Measurements from ENCODE around the gene ABCC9. TPM values are rescaled to one million over a fixed set of nuclear protein-coding genes. Genes with fewer than 3 reads are reported as not detected.
A peak's percentile ranks its signal among the peaks of the same experiment; 100 is the strongest.

ABCC9 gene
- total and polyA plus RNA-seq, 12 donors = 2.1 to 35.0 (median 18.5) TPM

- DNase-seq = no peak
- 73 to 84% (median 81%) methylated on average over 2 of the region's 2 CpGs for WGBS, 4 donors
- Histone ChIP-seq H3K27me3 (no peaks in the 10 kb centered on the region), H3K4me1 (replicated peaks in 1 of 2) (no peaks in the 10 kb centered on the region), H3K27ac (no peak overlapping the region), H3K4me3 (no peak overlapping the region), H3K36me3 (replicated peaks in 1 of 2) (no peaks in the 10 kb centered on the region), H3K9me3 (replicated peaks in 1 of 3) (no peaks in the 10 kb centered on the region)
- no peak for TF ChIP-seq POLR2A (IDR thresholded peaks at IDR 0.05)
- no peak for TF ChIP-seq CTCF (IDR thresholded peaks at IDR 0.05)
- intact Hi-C loops (cut with DNase I) = no loop called here
Measured at GRCh38 chr12:21837847-21838246, 103.4 kb downstream of the ABCC9 start.

GRCh38 chr12:21831791-21832344 is 109.4 kb downstream of the ABCC9 start:
- Histone ChIP-seq H3K4me3 (no peak overlapping the region), H3K36me3 (replicated peaks in 1 of 2) (no peaks in the 10 kb centered on the region), H3K4me1 (replicated peaks in 1 of 2) (peaks cover 0 to 7% of the 10 kb centered on the region in 2 donors), H3K27ac (peak overlapping the region in 2 of 5 donors; percentile 56 to 61), H3K27me3 (no peaks in the 10 kb centered on the region), H3K9me3 (replicated peaks in 1 of 3) (no peaks in the 10 kb centered on the region)
- 57 to 67% (median 63%) methylated on average over 4 of the region's 4 CpGs for WGBS, 4 donors
- DNase-seq = peak in 4 of 7 donors; percentile 7 to 57 (median 24)
- intact Hi-C loops (cut with DNase I) = no loop called here
- TF ChIP-seq POLR2A (IDR thresholded peaks at IDR 0.05) (no peak), CTCF (IDR thresholded peaks at IDR 0.05) (no peak)

GRCh38 chr12:21828779-21829178 is 112.4 kb downstream of the ABCC9 start:
- DNase-seq = peak in 2 of 7 donors; percentile 10 to 56
- Histone ChIP-seq H3K27me3 (no peaks in the 10 kb centered on the region), H3K4me1 (replicated peaks in 1 of 2) (peaks cover 0 to 10% of the 10 kb centered on the region in 2 donors), H3K27ac (peak overlapping the region in 1 of 5 donors; percentile 62), H3K9me3 (replicated peaks in 1 of 3) (no peaks in the 10 kb centered on the region), H3K4me3 (no peak overlapping the region), H3K36me3 (replicated peaks in 1 of 2) (no peaks in the 10 kb centered on the region)
- 64 to 72% (median 70%) methylated on average over 8 of the region's 8 CpGs for WGBS, 4 donors
- intact Hi-C loops (cut with DNase I) = no loop called here
- TF ChIP-seq CTCF (IDR thresholded peaks at IDR 0.05) (no peak), POLR2A (IDR thresholded peaks at IDR 0.05) (no peak)

- Histone ChIP-seq H3K27me3 (no peaks in the 10 kb centered on the region), H3K27ac (peak overlapping the region in 1 of 5 donors; percentile 62), H3K9me3 (replicated peaks in 1 of 3) (no peaks in the 10 kb centered on the region), H3K4me3 (no peak overlapping the region), H3K4me1 (replicated peaks in 1 of 2) (peaks cover 0 to 10% of the 10 kb centered on the region in 2 donors), H3K36me3 (replicated peaks in 1 of 2) (no peaks in the 10 kb centered on the region)
- TF ChIP-seq CTCF (IDR thresholded peaks at IDR 0.05) (no peak), POLR2A (IDR thresholded peaks at IDR 0.05) (no peak)
- 80 to 92% (median 87%) methylated on average over 4 of the region's 4 CpGs for WGBS, 4 donors
- intact Hi-C loops (cut with DNase I) = no loop called here
- DNase-seq = no peak
Measured at GRCh38 chr12:21828136-21828775, 113.0 kb downstream of the ABCC9 start.
